HepG2 (cell line): ENCODE measurements around the gene CNTRL. TPM values are rescaled to one million over a fixed set of nuclear protein-coding genes. Genes with fewer than 3 reads are reported as not detected.

Source experiments
- ATF7-NPFF ChIP-seq: sonication (generic); formaldehyde crosslinking; IDR thresholded peaks from 2 replicates; pipeline ENCODE4 v1.8.1; 2023; ENCODE audit warnings: mild to moderate bottlenecking, low read depth, missing genetic modification reagents, moderate library complexity
- DMAP1 ChIP-seq: IDR thresholded peaks from 2 replicates; pipeline ENCODE4 v1.6.1; 2016
- EED ChIP-seq: sonication (generic); formaldehyde crosslinking; IDR thresholded peaks from 2 replicates; pipeline ENCODE4 v1.5.0; 2020; ENCODE audit warnings: mild to moderate bottlenecking, missing genetic modification reagents
- EHMT2 ChIP-seq: fragments of 200-600 bp; sonication (generic); IDR thresholded peaks from 2 replicates; pipeline ENCODE4 v1.7.0; 2017; ENCODE audit warnings: antibody characterized with exemption, low read depth, low read length, borderline replicate concordance
- GABPB1 ChIP-seq: IDR thresholded peaks from 2 replicates; pipeline ENCODE4 v1.6.1; 2016; ENCODE audit warnings: mild to moderate bottlenecking, missing genetic modification reagents, moderate library complexity, missing compliant biosample characterization
- GATA4 ChIP-seq: sonication (generic); IDR thresholded peaks from 2 replicates; pipeline ENCODE4 v1.6.1; 2016; ENCODE audit warnings: antibody characterized with exemption, low read depth, borderline replicate concordance
- GTF3A ChIP-seq: sonication (generic); formaldehyde crosslinking; conservative IDR thresholded peaks from 2 replicates; pipeline ENCODE4 v1.4.0; 2020; ENCODE audit warnings: mild to moderate bottlenecking, missing genetic modification reagents
- HMGA1 ChIP-seq: sonication (generic); formaldehyde crosslinking; conservative IDR thresholded peaks from 2 replicates; pipeline ENCODE4 v1.4.0; 2020; ENCODE audit warnings: missing genetic modification reagents
- KDM5B ChIP-seq: sonication (generic); formaldehyde crosslinking; IDR thresholded peaks from 2 replicates; pipeline ENCODE4 v1.4.0; 2020; ENCODE audit warnings: missing genetic modification reagents, mild to moderate bottlenecking, borderline replicate concordance
- KLF9 ChIP-seq: IDR thresholded peaks from 2 replicates; pipeline ENCODE4 v1.6.1; 2016; ENCODE audit warnings: low read depth
- LCORL ChIP-seq, 2 experiments: fragments of 450-650 bp in 1 of 2; sonication (generic) in 1 of 2; formaldehyde crosslinking in 1 of 2; IDR thresholded peaks; 2 replicates each; pipeline versions ENCODE4 v1.5.0 to v1.6.1; 2017 to 2020; ENCODE audit warnings: antibody characterized with exemption in 1 of 2, missing genetic modification reagents in 1 of 2
- MTA1 ChIP-seq: sonication (generic); formaldehyde crosslinking; IDR thresholded peaks from 2 replicates; pipeline ENCODE4 v1.4.0; 2020; ENCODE audit warnings: missing genetic modification reagents, mild to moderate bottlenecking, borderline replicate concordance
- POGZ ChIP-seq: sonication (generic); formaldehyde crosslinking; IDR thresholded peaks from 2 replicates; pipeline ENCODE4 v1.4.0; 2020; ENCODE audit warnings: mild to moderate bottlenecking, missing genetic modification reagents
- SIX4 ChIP-seq: sonication (generic); formaldehyde crosslinking; IDR thresholded peaks from 2 replicates; pipeline ENCODE4 v1.4.0; 2020; ENCODE audit warnings: missing genetic modification reagents
- SMAD9 ChIP-seq: sonication (generic); formaldehyde crosslinking; IDR thresholded peaks from 2 replicates; pipeline ENCODE4 v1.5.1; 2020; ENCODE audit warnings: mild to moderate bottlenecking, missing genetic modification reagents
- SP2 ChIP-seq: sonication (generic); formaldehyde crosslinking; IDR thresholded peaks from 2 replicates; pipeline ENCODE4 v1.5.1; 2020; ENCODE audit warnings: mild to moderate bottlenecking, missing genetic modification reagents
- TRIM24 ChIP-seq: sonication (generic); formaldehyde crosslinking; IDR thresholded peaks from 2 replicates; pipeline ENCODE4 v1.8.0; 2022; ENCODE audit warnings: mild to moderate bottlenecking, missing genetic modification reagents
- ZFX ChIP-seq: sonication (generic); formaldehyde crosslinking; IDR thresholded peaks from 2 replicates; pipeline ENCODE4 v1.4.0; 2020; ENCODE audit warnings: mild to moderate bottlenecking, low read depth, missing genetic modification reagents, moderate library complexity
- ZNF12 ChIP-seq: sonication (generic); formaldehyde crosslinking; IDR thresholded peaks from 2 replicates; pipeline ENCODE4 v1.5.0; 2020; ENCODE audit warnings: missing genetic modification reagents
- ZNF317 ChIP-seq: sonication (generic); formaldehyde crosslinking; IDR thresholded peaks from 2 replicates; pipeline ENCODE4 v1.5.0; 2020; ENCODE audit warnings: mild to moderate bottlenecking, missing genetic modification reagents
- ZNF501 ChIP-seq: sonication (generic); formaldehyde crosslinking; IDR thresholded peaks from 2 replicates; pipeline ENCODE4 v1.5.1; 2020; ENCODE audit warnings: mild to moderate bottlenecking, moderate library complexity, missing genetic modification reagents
- ZNF605 ChIP-seq: sonication (generic); formaldehyde crosslinking; IDR thresholded peaks from 2 replicates; pipeline ENCODE4 v1.8.0; 2022; ENCODE audit warnings: mild to moderate bottlenecking, missing genetic modification reagents
- ZNF816 ChIP-seq: sonication (generic); formaldehyde crosslinking; IDR thresholded peaks from 2 replicates; pipeline ENCODE4 v1.8.0; 2022; ENCODE audit warnings: missing genetic modification reagents, mild to moderate bottlenecking, borderline replicate concordance
- ZSCAN9 ChIP-seq: IDR thresholded peaks from 2 replicates; pipeline ENCODE4 v1.6.1; 2016; ENCODE audit warnings: borderline replicate concordance
- polyA plus RNA-seq, 8 experiments: library from polyadenylated mRNA; depleted of rRNA in 3 of 8; stranded (reverse) in 7 of 8; unstranded in 1 of 8; fragments of >200 nt; fragmentation: Illumina TruSeq in 4 of 8; extraction: Trizol in 4 of 8; gene quantifications; 2 replicates each; pipeline versions ENCODE4 v1.2.1 to v1.2.3, GENCODE V29; 2011 to 2016; ENCODE audit warnings: low read depth in 4 of 8, missing spikeins in 1 of 8, mixed read lengths in 1 of 8; ENCODE audit not compliant: insufficient read depth in 1 of 8
- total RNA-seq, 5 experiments: library from RNA; depleted of rRNA; stranded (reverse); fragments of >200 nt; fragmentation: Illumina TruSeq; extraction: Trizol; gene quantifications; 2 replicates each; pipeline ENCODE4 v1.2.3, GENCODE V29; 2016; ENCODE audit warnings: low read depth in 1 of 5
- TF ChIP-seq, protein P1 (sequence below): sonication (generic); formaldehyde crosslinking; IDR thresholded peaks from 2 replicates; pipeline ENCODE4 v1.9.0; 2021; ENCODE audit warnings: missing genetic modification reagents, mild to moderate bottlenecking, borderline replicate concordance
- TF ChIP-seq, protein P2 (sequence below): sonication (generic); formaldehyde crosslinking; IDR thresholded peaks from 2 replicates; pipeline ENCODE4 v1.5.0; 2020; ENCODE audit warnings: mild to moderate bottlenecking, missing genetic modification reagents, borderline replicate concordance

CNTRL gene
- total and polyA plus RNA-seq, 2 of the 13 experiments (the other 11 are each of a cell fraction or from before 2014, with no cell fraction given) = 7.5 to 11.8 TPM

DNA sequence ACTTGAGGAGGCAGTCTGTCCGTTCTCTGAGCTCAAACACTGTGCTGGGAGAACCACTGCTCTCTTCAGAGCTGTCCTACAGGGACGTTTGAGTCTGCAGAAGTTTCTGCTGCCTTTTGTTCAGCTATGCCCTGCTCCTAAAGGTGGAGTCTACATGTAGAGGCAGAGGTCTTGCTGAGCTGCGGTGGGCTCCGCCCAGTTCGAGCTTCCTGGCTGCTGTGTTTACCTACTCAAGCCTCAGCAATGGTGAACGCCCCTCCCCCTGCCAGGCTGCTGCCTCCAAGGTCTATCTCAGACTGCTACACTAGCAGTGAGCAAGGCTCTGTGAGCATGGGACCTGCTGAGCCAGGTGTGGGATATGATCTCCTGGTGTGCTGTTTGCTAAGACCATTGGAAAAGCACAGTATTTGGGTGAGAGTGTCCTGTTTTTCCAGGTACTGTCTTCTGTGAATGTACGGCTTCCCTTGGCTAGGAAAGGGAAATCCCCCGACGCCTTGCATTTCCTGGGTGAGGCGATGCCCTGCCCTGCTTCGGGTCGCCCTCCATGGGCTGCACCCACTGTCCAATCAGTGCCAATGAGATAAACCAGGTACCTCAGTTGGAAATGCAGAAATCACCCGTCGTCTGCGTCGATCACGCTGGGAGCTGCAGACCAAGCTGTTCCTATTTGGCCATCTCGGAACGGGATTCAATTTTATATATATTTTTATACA, 58.5 kb downstream of the CNTRL start (continued):
- TF ChIP-seq ZSCAN9 (CRISPR knock-in tag) (no peak), SIX4 (no peak), ZNF12 (CRISPR knock-in tag) (no peak), ZNF317 (CRISPR knock-in tag) (no peak), ZNF816 (no peak), GTF3A (CRISPR knock-in tag) (no peak), LCORL (IDR thresholded peaks at IDR 0.05) (no peak), LCORL (CRISPR knock-in tag; IDR thresholded peaks at IDR 0.05) (peak; percentile 56; the same call in 1 of the 2 replicates), GATA4 (no peak), POGZ (CRISPR knock-in tag) (no peak), DMAP1 (CRISPR knock-in tag) (peak; percentile 31; the same call in 1 of the 2 replicates), KDM5B (CRISPR knock-in tag) (0 out of 2 replicates have a peak, but pooled peaks have one; percentile 45), SP2 (CRISPR knock-in tag) (no peak), ZNF605 (CRISPR knock-in tag) (peak; percentile 25; the same call in 1 of the 2 replicates), HMGA1 (CRISPR knock-in tag) (no peak), EHMT2 (no peak), GABPB1 (CRISPR knock-in tag) (peak; percentile 30; the same call in 1 of the 2 replicates), KLF9 (CRISPR knock-in tag) (no peak), ZFX (no peak), SMAD9 (CRISPR knock-in tag) (no peak), TRIM24 (CRISPR knock-in tag) (no peak), ZNF501 (CRISPR knock-in tag) (peak; percentile 50; the same call in 1 of the 2 replicates), EED (CRISPR knock-in tag) (no peak), ATF7-NPFF (no peak), MTA1 (CRISPR knock-in tag) (peak; percentile 21; the same call in 1 of the 2 replicates)
- TF ChIP-seq, protein P1, sequence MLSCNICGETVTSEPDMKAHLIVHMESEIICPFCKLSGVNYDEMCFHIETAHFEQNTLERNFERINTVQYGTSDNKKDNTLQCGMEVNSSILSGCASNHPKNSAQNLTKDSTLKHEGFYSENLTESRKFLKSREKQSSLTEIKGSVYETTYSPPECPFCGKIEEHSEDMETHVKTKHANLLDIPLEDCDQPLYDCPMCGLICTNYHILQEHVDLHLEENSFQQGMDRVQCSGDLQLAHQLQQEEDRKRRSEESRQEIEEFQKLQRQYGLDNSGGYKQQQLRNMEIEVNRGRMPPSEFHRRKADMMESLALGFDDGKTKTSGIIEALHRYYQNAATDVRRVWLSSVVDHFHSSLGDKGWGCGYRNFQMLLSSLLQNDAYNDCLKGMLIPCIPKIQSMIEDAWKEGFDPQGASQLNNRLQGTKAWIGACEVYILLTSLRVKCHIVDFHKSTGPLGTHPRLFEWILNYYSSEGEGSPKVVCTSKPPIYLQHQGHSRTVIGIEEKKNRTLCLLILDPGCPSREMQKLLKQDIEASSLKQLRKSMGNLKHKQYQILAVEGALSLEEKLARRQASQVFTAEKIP (CRISPR knock-in tag) = no peak
- TF ChIP-seq, protein P2, sequence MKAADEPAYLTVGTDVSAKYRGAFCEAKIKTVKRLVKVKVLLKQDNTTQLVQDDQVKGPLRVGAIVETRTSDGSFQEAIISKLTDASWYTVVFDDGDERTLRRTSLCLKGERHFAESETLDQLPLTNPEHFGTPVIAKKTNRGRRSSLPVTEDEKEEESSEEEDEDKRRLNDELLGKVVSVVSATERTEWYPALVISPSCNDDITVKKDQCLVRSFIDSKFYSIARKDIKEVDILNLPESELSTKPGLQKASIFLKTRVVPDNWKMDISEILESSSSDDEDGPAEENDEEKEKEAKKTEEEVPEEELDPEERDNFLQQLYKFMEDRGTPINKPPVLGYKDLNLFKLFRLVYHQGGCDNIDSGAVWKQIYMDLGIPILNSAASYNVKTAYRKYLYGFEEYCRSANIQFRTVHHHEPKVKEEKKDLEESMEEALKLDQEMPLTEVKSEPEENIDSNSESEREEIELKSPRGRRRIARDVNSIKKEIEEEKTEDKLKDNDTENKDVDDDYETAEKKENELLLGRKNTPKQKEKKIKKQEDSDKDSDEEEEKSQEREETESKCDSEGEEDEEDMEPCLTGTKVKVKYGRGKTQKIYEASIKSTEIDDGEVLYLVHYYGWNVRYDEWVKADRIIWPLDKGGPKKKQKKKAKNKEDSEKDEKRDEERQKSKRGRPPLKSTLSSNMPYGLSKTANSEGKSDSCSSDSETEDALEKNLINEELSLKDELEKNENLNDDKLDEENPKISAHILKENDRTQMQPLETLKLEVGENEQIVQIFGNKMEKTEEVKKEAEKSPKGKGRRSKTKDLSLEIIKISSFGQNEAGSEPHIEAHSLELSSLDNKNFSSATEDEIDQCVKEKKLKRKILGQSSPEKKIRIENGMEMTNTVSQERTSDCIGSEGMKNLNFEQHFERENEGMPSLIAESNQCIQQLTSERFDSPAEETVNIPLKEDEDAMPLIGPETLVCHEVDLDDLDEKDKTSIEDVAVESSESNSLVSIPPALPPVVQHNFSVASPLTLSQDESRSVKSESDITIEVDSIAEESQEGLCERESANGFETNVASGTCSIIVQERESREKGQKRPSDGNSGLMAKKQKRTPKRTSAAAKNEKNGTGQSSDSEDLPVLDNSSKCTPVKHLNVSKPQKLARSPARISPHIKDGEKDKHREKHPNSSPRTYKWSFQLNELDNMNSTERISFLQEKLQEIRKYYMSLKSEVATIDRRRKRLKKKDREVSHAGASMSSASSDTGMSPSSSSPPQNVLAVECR (CRISPR knock-in tag) = peak; percentile 61; the same call in 1 of the 2 replicates
